HEK293 (cell line): ENCODE results near the gene EFEMP1.

Experiments
- BCL11B ChIP-seq: fragments of 450-650 bp; formaldehyde crosslinking; IDR thresholded peaks from 2 replicates; pipeline ENCODE4 v1.5.1; 2016; ENCODE audit warnings: low read depth, missing biosample characterization, missing genetic modification characterization
- KLF9 ChIP-seq: fragments of 450-650 bp; formaldehyde crosslinking; IDR thresholded peaks from 2 replicates; pipeline ENCODE4 v1.5.1; 2016; ENCODE audit warnings: missing biosample characterization, missing genetic modification characterization, low read depth
- SP3 ChIP-seq: fragments of 450-650 bp; formaldehyde crosslinking; IDR thresholded peaks from 2 replicates; pipeline ENCODE4 v1.5.1; 2016; ENCODE audit warnings: missing biosample characterization, missing genetic modification characterization
- SP7 ChIP-seq: fragments of 450-650 bp; formaldehyde crosslinking; IDR thresholded peaks from 2 replicates; pipeline ENCODE4 v1.5.1; 2016; ENCODE audit warnings: missing biosample characterization, missing genetic modification characterization
- ZBTB17 ChIP-seq: fragments of 450-650 bp; formaldehyde crosslinking; IDR thresholded peaks from 2 replicates; pipeline ENCODE4 v1.5.1; 2016; ENCODE audit warnings: missing biosample characterization, missing genetic modification characterization
- ZBTB49 ChIP-seq: fragments of 450-650 bp; formaldehyde crosslinking; IDR thresholded peaks from 2 replicates; pipeline ENCODE4 v1.5.1; 2016; ENCODE audit warnings: missing biosample characterization, missing genetic modification characterization, low read depth
- ZNF121 ChIP-seq: fragments of 450-650 bp; formaldehyde crosslinking; IDR thresholded peaks from 2 replicates; pipeline ENCODE4 v1.5.1; 2016; ENCODE audit warnings: missing biosample characterization, missing genetic modification characterization
- ZNF146 ChIP-seq: fragments of 450-650 bp; formaldehyde crosslinking; IDR thresholded peaks from 2 replicates; pipeline ENCODE4 v1.5.1; 2016; ENCODE audit warnings: missing biosample characterization, missing genetic modification characterization
- ZNF174 ChIP-seq: fragments of 450-650 bp; formaldehyde crosslinking; IDR thresholded peaks from 2 replicates; pipeline ENCODE4 v1.5.0; 2017; ENCODE audit warnings: missing biosample characterization, mild to moderate bottlenecking, missing genetic modification characterization
- ZNF280D ChIP-seq: fragments of 450-650 bp; formaldehyde crosslinking; IDR thresholded peaks from 2 replicates; pipeline ENCODE4 v1.5.1; 2016; ENCODE audit warnings: missing biosample characterization, missing genetic modification characterization
- ZNF335 ChIP-seq: fragments of 450-650 bp; formaldehyde crosslinking; conservative IDR thresholded peaks from 2 replicates; pipeline ENCODE4 v1.5.1; 2016; ENCODE audit warnings: missing biosample characterization, missing genetic modification characterization
- ZNF404 ChIP-seq: fragments of 450-650 bp; formaldehyde crosslinking; IDR thresholded peaks from 2 replicates; pipeline ENCODE4 v1.5.1; 2017; ENCODE audit warnings: missing biosample characterization, missing genetic modification characterization
- ZNF529 ChIP-seq: fragments of 450-650 bp; formaldehyde crosslinking; IDR thresholded peaks from 2 replicates; pipeline ENCODE4 v1.5.1; 2017; ENCODE audit warnings: missing genetic modification characterization, missing biosample characterization; ENCODE audit not compliant: insufficient replicate concordance
- ZNF544 ChIP-seq: fragments of 450-650 bp; formaldehyde crosslinking; IDR thresholded peaks from 2 replicates; pipeline ENCODE4 v1.5.0; 2017; ENCODE audit warnings: missing biosample characterization, missing genetic modification characterization
- ZNF664 ChIP-seq: fragments of 450-650 bp; formaldehyde crosslinking; IDR thresholded peaks from 2 replicates; pipeline ENCODE4 v1.5.1; 2016; ENCODE audit warnings: missing biosample characterization, missing genetic modification characterization
- ZNF785 ChIP-seq: fragments of 450-650 bp; formaldehyde crosslinking; IDR thresholded peaks from 2 replicates; pipeline ENCODE4 v1.5.1; 2016; ENCODE audit warnings: missing biosample characterization, missing genetic modification characterization
- TF ChIP-seq, protein P1 (sequence below): fragments of 450-650 bp; formaldehyde crosslinking; IDR thresholded peaks from 2 replicates; pipeline ENCODE4 v1.5.1; 2016; ENCODE audit warnings: missing biosample characterization, missing genetic modification characterization
- TF ChIP-seq, protein P2 (sequence below): fragments of 450-650 bp; formaldehyde crosslinking; IDR thresholded peaks from 2 replicates; pipeline ENCODE4 v1.5.1; 2017; ENCODE audit warnings: missing biosample characterization, missing genetic modification characterization
- TF ChIP-seq, protein P3 (sequence below): fragments of 450-650 bp; formaldehyde crosslinking; IDR thresholded peaks from 2 replicates; pipeline ENCODE4 v1.5.1; 2016; ENCODE audit warnings: missing biosample characterization, missing genetic modification characterization
- TF ChIP-seq, protein P4 (sequence below): sonication (generic); formaldehyde crosslinking; IDR thresholded peaks from 2 replicates; pipeline ENCODE4 v1.8.1; 2022; ENCODE audit warnings: mild to moderate bottlenecking, moderate library complexity, missing genetic modification reagents

The EFEMP1 gene

GRCh38 chr2:55885127-55885943 is 38.2 kb downstream of the EFEMP1 start (continued):
- TF ChIP-seq, protein P1, sequence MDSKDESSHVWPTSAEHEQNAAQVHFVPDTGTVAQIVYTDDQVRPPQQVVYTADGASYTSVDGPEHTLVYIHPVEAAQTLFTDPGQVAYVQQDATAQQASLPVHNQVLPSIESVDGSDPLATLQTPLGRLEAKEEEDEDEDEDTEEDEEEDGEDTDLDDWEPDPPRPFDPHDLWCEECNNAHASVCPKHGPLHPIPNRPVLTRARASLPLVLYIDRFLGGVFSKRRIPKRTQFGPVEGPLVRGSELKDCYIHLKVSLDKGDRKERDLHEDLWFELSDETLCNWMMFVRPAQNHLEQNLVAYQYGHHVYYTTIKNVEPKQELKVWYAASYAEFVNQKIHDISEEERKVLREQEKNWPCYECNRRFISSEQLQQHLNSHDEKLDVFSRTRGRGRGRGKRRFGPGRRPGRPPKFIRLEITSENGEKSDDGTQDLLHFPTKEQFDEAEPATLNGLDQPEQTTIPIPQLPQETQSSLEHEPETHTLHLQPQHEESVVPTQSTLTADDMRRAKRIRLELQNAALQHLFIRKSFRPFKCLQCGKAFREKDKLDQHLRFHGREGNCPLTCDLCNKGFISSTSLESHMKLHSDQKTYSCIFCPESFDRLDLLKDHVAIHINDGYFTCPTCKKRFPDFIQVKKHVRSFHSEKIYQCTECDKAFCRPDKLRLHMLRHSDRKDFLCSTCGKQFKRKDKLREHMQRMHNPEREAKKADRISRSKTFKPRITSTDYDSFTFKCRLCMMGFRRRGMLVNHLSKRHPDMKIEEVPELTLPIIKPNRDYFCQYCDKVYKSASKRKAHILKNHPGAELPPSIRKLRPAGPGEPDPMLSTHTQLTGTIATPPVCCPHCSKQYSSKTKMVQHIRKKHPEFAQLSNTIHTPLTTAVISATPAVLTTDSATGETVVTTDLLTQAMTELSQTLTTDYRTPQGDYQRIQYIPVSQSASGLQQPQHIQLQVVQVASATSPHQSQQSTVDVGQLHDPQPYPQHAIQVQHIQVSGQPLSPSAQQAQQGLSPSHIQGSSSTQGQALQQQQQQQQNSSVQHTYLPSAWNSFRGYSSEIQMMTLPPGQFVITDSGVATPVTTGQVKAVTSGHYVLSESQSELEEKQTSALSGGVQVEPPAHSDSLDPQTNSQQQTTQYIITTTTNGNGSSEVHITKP = no peak
- no peak for TF ChIP-seq SP7 (tag by site-specific recombination)
- no peak for TF ChIP-seq ZNF121 (tag by site-specific recombination)
- TF ChIP-seq KLF9 = no peak
- TF ChIP-seq, protein P2, sequence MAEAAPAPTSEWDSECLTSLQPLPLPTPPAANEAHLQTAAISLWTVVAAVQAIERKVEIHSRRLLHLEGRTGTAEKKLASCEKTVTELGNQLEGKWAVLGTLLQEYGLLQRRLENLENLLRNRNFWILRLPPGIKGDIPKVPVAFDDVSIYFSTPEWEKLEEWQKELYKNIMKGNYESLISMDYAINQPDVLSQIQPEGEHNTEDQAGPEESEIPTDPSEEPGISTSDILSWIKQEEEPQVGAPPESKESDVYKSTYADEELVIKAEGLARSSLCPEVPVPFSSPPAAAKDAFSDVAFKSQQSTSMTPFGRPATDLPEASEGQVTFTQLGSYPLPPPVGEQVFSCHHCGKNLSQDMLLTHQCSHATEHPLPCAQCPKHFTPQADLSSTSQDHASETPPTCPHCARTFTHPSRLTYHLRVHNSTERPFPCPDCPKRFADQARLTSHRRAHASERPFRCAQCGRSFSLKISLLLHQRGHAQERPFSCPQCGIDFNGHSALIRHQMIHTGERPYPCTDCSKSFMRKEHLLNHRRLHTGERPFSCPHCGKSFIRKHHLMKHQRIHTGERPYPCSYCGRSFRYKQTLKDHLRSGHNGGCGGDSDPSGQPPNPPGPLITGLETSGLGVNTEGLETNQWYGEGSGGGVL (tag by site-specific recombination) = 0 out of 2 replicates have a peak, but pooled peaks have one; percentile 9
- no peak for TF ChIP-seq ZBTB49 (tag by site-specific recombination)
- TF ChIP-seq, protein P3, sequence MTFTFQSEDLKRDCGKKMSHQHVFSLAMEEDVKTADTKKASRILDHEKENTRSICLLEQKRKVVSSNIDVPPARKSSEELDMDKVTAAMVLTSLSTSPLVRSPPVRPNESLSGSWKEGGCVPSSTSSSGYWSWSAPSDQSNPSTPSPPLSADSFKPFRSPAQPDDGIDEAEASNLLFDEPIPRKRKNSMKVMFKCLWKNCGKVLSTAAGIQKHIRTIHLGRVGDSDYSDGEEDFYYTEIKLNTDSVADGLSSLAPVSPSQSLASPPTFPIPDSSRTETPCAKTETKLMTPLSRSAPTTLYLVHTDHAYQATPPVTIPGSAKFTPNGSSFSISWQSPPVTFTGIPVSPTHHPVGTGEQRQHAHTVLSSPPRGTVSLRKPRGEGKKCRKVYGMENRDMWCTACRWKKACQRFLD (tag by site-specific recombination) = no peak
- TF ChIP-seq ZNF280D (tag by site-specific recombination) = no peak
- no peak for TF ChIP-seq ZNF174
- TF ChIP-seq, protein P4, sequence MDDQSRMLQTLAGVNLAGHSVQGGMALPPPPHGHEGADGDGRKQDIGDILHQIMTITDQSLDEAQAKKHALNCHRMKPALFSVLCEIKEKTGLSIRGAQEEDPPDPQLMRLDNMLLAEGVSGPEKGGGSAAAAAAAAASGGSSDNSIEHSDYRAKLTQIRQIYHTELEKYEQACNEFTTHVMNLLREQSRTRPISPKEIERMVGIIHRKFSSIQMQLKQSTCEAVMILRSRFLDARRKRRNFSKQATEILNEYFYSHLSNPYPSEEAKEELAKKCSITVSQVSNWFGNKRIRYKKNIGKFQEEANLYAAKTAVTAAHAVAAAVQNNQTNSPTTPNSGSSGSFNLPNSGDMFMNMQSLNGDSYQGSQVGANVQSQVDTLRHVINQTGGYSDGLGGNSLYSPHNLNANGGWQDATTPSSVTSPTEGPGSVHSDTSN = no peak
- no peak for TF ChIP-seq BCL11B
- TF ChIP-seq SP3 (tag by site-specific recombination) = no peak
- TF ChIP-seq ZNF544 (tag by site-specific recombination) = no peak
- no peak for TF ChIP-seq ZNF529 (tag by site-specific recombination)
- TF ChIP-seq ZNF785 (tag by site-specific recombination) = no peak
- TF ChIP-seq ZBTB17 = no peak
- no peak for TF ChIP-seq ZNF664 (tag by site-specific recombination)
- TF ChIP-seq ZNF404 (tag by site-specific recombination) = no peak
- peak; percentile 55 for TF ChIP-seq ZNF335 (tag by site-specific recombination)
- no peak for TF ChIP-seq ZNF146 (tag by site-specific recombination)
